ENCODE data around the gene BTBD9.

Gene BTBD9

GRCh38 chr6:38639498-38640215 is at the start of gene BTBD9:
BTBD9 (minus strand) TSS chr6:38639929.
- DNase-seq (ENCODE audit: low read depth): peak; percentile 68

GRCh38 chr6:38688579-38689087 is 48.9 kb upstream of the BTBD9 start:
- DNase-seq (ENCODE audit: low read depth): no peak

- DNase-seq (ENCODE audit: low read depth): no peak
Observed at GRCh38 chr6:38687549-38687948, 47.8 kb upstream of the BTBD9 start.

GRCh38 chr6:38687043-38687353 is 47.3 kb upstream of the BTBD9 start:
- DNase-seq (ENCODE audit: low read depth): no peak

GRCh38 chr6:38686270-38687042 is 46.7 kb upstream of the BTBD9 start:
- no peak for DNase-seq (ENCODE audit: low read depth)

GRCh38 chr6:38684904-38685303 is 45.2 kb upstream of the BTBD9 start:
- no peak for DNase-seq (ENCODE audit: low read depth)

- no peak for DNase-seq (ENCODE audit: low read depth)
Observed at GRCh38 chr6:38684237-38684636, 44.5 kb upstream of the BTBD9 start.

GRCh38 chr6:38681850-38682249 is 42.1 kb upstream of the BTBD9 start:
- DNase-seq (ENCODE audit: low read depth): no peak

GRCh38 chr6:38679668-38680067 is 39.9 kb upstream of the BTBD9 start:
- DNase-seq (ENCODE audit: low read depth): no peak

GRCh38 chr6:38678178-38678760 is 38.5 kb upstream of the BTBD9 start:
- no peak for DNase-seq (ENCODE audit: low read depth)

GRCh38 chr6:38676974-38677544 is 37.3 kb upstream of the BTBD9 start:
- no peak for DNase-seq (ENCODE audit: low read depth)

- DNase-seq (ENCODE audit: low read depth): no peak
Observed at GRCh38 chr6:38676236-38676973, 36.7 kb upstream of the BTBD9 start.

- no peak for DNase-seq (ENCODE audit: low read depth)
Observed at GRCh38 chr6:38673397-38674165, 33.9 kb upstream of the BTBD9 start.

GRCh38 chr6:38671885-38672467 is 32.2 kb upstream of the BTBD9 start:
- DNase-seq (ENCODE audit: low read depth): peak; percentile 41

GRCh38 chr6:38658418-38659167 is 18.9 kb upstream of the BTBD9 start:
- no peak for DNase-seq (ENCODE audit: low read depth)

GRCh38 chr6:38656896-38657295 is 17.2 kb upstream of the BTBD9 start:
- DNase-seq (ENCODE audit: low read depth): no peak

- no peak for DNase-seq (ENCODE audit: low read depth)
Observed at GRCh38 chr6:38654263-38654662, 14.5 kb upstream of the BTBD9 start.

GRCh38 chr6:38651121-38651784 is 11.5 kb upstream of the BTBD9 start:
- no peak for DNase-seq (ENCODE audit: low read depth)

- DNase-seq (ENCODE audit: low read depth): no peak
Observed at GRCh38 chr6:38650207-38650752, 10.6 kb upstream of the BTBD9 start.

All from stromal cell of bone marrow (primary cell).